Lung (tissue), 12 donors: ENCODE results near the gene PLCL1. TPM values are rescaled to one million over a fixed set of nuclear protein-coding genes. Genes with fewer than 3 reads are reported as not detected.

Source experiments
- ATAC-seq: fragments of 200-7000 bp; cut with Tn5 transposase; one replicate; pipeline ENCODE4 v1.9.1; 2020; ENCODE audit warnings: moderate number of reproducible peaks; ENCODE audit not compliant: insufficient read depth, low FRiP score
- DNase-seq, 3 donors: peaks; one replicate each; pipeline ENCODE4 v3.0.0-alpha.2; 2013 to 2017
- H3K27ac ChIP-seq, 2 donors: one replicate each; pipeline ENCODE4 v1.5.1; 2013; ENCODE audit warnings: mild to moderate bottlenecking in 2 of 2, moderate library complexity in 2 of 2, control low read depth in 1 of 2, inconsistent platforms in 1 of 2, low read depth in 1 of 2, low read length in 1 of 2
- H3K27me3 ChIP-seq, 3 donors: one replicate each; pipeline ENCODE4 v1.5.1; 2013; ENCODE audit warnings: low read length in 2 of 3; ENCODE audit not compliant: control insufficient read depth in 3 of 3, insufficient read depth in 3 of 3
- H3K36me3 ChIP-seq, 4 donors: one replicate each; pipeline ENCODE4 v1.5.1; 2013; ENCODE audit warnings: low read length in 4 of 4, mild to moderate bottlenecking in 1 of 4, moderate library complexity in 1 of 4; ENCODE audit not compliant: control insufficient read depth in 4 of 4, insufficient read depth in 4 of 4
- H3K4me1 ChIP-seq, 5 donors: one replicate each; pipeline ENCODE4 v1.5.1; 2013; ENCODE audit warnings: low read length in 5 of 5, mild to moderate bottlenecking in 2 of 5, moderate library complexity in 1 of 5; ENCODE audit not compliant: control insufficient read depth in 5 of 5, insufficient read depth in 5 of 5
- H3K4me3 ChIP-seq: one replicate; pipeline ENCODE4 v1.5.1; 2013; ENCODE audit warnings: mild to moderate bottlenecking, control low read depth, moderate library complexity
- H3K9ac ChIP-seq, 2 donors: one replicate each; pipeline ENCODE4 v1.5.1; 2013; ENCODE audit warnings: low read length in 2 of 2, control low read depth in 1 of 2; ENCODE audit not compliant: insufficient read depth in 1 of 2
- H3K9me3 ChIP-seq, 4 donors: one replicate each; pipeline ENCODE4 v1.5.1; 2013; ENCODE audit warnings: low read length in 3 of 4, mild to moderate bottlenecking in 1 of 4, moderate library complexity in 1 of 4; ENCODE audit not compliant: control insufficient read depth in 4 of 4, insufficient read depth in 3 of 4
- WGBS, 2 donors: extraction: QIAGEN DNeasy Blood & Tissue Kit; methylation state at CpG; one replicate each; pipeline ENCODE4 v1.1.7; 2013; 5-methylcytosine and 5-hydroxymethylcytosine counted together
- polyA plus RNA-seq, 2 donors: library from polyadenylated mRNA; stranded (reverse); fragments of 200-250 nt; gene quantifications; one replicate each; pipeline ENCODE4 v1.2.1, GENCODE V29; 2013
- total RNA-seq, 2 donors: library from RNA; depleted of rRNA in 1 of 2; stranded (reverse); fragments of >200 nt in 1 of 2; gene quantifications; one replicate each; pipeline ENCODE4 v1.2.1, GENCODE V29; 2014 to 2021
- TF ChIP-seq, protein P1 (sequence below): IDR thresholded peaks from 2 replicates; pipeline ENCODE4 v1.5.1; 2012; ENCODE audit warnings: mild to moderate bottlenecking; ENCODE audit errors: control extremely low read depth, extremely low read depth
- donor health status: control.
- donor health status: control.
- donor health status: Bipolar disorder and iron deficiency.
- donor health status: healthy.
- donor health status: DM: yes; HTN: yes; CAD: no.

Gene PLCL1
- total and polyA plus RNA-seq, 4 donors = 1.1 to 13.0 (median 2.9) TPM

DNA sequence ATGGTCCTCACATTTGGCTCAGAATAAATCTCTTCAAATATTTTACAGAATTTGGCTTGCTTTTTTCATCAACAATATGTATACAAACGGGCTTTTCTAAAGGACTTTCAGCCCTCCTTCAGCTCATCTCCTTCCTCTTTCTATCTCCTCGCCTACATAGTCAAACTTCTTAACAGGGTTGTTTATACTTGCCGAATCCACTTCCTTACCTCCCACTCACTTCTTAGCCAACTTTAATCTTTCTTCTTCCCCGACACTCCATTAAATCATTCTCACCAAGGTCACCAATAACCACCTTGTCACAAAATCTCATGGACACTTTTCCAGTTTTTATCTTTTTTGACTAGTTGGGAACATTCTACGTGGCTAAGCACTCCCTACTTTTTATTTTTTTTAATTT, 325.2 kb downstream of the PLCL1 start:
- Histone ChIP-seq H3K36me3 (peaks cover 0 to 5% (median 0%) of the 10 kb centered on the region in 4 donors), H3K9me3 (no peaks in the 10 kb centered on the region), H3K27ac (no peak overlapping the region), H3K4me1 (peaks cover 0 to 8% (median 0%) of the 10 kb centered on the region in 5 donors), H3K27me3 (no peaks in the 10 kb centered on the region), H3K4me3 (no peak overlapping the region), H3K9ac (no peak overlapping the region)
- TF ChIP-seq, protein P1, sequence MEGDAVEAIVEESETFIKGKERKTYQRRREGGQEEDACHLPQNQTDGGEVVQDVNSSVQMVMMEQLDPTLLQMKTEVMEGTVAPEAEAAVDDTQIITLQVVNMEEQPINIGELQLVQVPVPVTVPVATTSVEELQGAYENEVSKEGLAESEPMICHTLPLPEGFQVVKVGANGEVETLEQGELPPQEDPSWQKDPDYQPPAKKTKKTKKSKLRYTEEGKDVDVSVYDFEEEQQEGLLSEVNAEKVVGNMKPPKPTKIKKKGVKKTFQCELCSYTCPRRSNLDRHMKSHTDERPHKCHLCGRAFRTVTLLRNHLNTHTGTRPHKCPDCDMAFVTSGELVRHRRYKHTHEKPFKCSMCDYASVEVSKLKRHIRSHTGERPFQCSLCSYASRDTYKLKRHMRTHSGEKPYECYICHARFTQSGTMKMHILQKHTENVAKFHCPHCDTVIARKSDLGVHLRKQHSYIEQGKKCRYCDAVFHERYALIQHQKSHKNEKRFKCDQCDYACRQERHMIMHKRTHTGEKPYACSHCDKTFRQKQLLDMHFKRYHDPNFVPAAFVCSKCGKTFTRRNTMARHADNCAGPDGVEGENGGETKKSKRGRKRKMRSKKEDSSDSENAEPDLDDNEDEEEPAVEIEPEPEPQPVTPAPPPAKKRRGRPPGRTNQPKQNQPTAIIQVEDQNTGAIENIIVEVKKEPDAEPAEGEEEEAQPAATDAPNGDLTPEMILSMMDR = no peak
- ATAC-seq = no peak
- DNase-seq = no peak
- WGBS, 2 donors = 66 to 68% methylated on average over 5 of the region's 5 CpGs

DNA sequence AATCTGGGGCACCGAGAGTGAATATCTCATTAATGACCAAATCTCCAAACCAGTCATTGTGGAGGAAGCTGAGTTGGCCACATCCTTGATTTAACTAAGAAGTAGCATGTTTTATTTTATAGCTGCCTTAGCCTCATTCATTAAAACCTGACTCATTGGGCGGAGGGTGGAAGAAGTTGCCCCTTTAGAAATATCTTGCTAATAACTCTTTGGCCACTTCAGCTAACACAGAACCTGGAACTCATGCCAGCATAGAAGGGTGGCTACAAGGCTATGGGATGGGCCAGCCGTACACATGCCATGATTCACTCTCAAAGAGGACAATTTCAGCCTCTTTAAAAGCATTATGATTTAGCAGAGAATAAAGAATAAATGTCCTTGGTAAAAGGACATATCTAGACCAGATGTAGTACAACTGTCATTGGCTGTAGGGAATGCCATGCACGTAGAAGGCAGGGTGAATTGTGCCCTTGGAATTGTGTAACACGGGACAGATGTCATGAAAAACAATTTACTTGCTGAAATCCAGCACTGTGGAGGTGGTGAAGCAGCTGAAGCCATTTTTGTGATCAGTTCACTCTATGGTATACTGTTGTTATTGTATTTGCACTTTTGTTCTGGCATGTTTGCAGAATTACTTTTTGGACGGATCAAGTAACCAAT, 330.0 kb downstream of the PLCL1 start:
- WGBS, 2 donors = 94 to 95% methylated on average over 6 of the region's 6 CpGs
- DNase-seq (no peak), ATAC-seq (no peak)
- H3K9ac ChIP-seq = no peak overlapping the region
- H3K9me3 ChIP-seq = no peaks in the 10 kb centered on the region
- H3K36me3 ChIP-seq = peaks cover 0 to under 1% (median 0%) of the 10 kb centered on the region in 4 donors
- peaks cover 0 to 7% (median 0%) of the 10 kb centered on the region in 5 donors for H3K4me1 ChIP-seq
- H3K27ac ChIP-seq = peak overlapping the region in 1 of 2 donors; percentile 12
- H3K27me3 ChIP-seq = no peaks in the 10 kb centered on the region
- no peak overlapping the region for H3K4me3 ChIP-seq
- TF ChIP-seq, protein P1 = no peak

DNA sequence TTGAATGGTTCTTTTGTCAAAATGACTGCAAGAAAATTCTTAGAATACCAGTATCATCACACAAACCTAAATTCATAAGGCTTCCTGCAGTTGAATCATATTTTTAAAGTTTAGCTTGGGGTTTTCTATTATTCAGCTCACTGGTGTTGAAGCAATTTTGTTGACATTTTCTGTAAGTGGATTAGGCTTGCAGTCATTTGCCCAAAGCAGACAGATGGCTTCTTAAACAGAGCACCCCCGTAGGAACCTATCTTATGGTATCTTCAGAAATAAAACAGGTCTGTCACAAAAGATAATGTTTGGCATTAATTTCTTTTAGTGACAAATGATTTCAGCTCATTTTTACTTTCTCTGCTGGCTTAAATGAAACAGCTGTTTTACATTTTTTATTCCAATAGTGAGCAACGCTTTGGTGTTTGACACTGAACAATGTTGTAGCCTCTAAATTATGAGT, 331.1 kb downstream of the PLCL1 start:
- no peak overlapping the region for H3K9ac ChIP-seq
- no peaks in the 10 kb centered on the region for H3K9me3 ChIP-seq
- TF ChIP-seq, protein P1 = no peak
- no peak overlapping the region for H3K27ac ChIP-seq
- H3K4me1 ChIP-seq = peaks cover 0 to 7% (median 0%) of the 10 kb centered on the region in 5 donors
- ATAC-seq = no peak
- 67 to 69% methylated on average over 2 of the region's 2 CpGs for WGBS, 2 donors
- H3K36me3 ChIP-seq = no peaks in the 10 kb centered on the region
- H3K4me3 ChIP-seq = no peak overlapping the region
- DNase-seq = peak in 2 of 3 donors; percentile 28 to 31
- H3K27me3 ChIP-seq = no peaks in the 10 kb centered on the region

DNA sequence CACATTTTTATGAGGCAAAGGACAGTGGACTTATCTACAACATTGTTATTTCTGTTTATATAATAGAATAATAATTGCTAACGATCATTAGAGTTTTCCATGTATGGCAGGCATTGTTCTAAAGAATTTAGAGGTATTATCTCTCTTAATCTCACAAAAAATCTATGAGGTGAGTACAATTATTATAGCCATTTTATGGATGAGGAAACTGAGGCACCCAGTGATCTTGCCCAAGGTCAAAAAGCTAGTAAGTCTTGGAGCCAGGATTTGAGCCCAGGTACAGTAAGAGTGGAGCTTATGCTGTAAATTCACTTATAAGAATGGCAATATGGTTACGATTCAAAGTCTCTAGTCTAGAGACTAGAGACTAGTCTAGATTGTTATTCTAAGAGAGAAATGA, 331.7 kb downstream of the PLCL1 start:
- no peaks in the 10 kb centered on the region for H3K36me3 ChIP-seq
- TF ChIP-seq, protein P1 = no peak
- DNase-seq (no peak), ATAC-seq (no peak)
- peaks cover 0 to 7% (median 0%) of the 10 kb centered on the region in 5 donors for H3K4me1 ChIP-seq
- no peaks in the 10 kb centered on the region for H3K9me3 ChIP-seq
- H3K4me3 ChIP-seq = no peak overlapping the region
- H3K27ac ChIP-seq = no peak overlapping the region
- WGBS, 2 donors = 85% methylated on average over 2 of the region's 2 CpGs
- H3K9ac ChIP-seq = no peak overlapping the region
- H3K27me3 ChIP-seq = no peaks in the 10 kb centered on the region
